A673 (cell line): Measurements from ENCODE around the gene PCDHGB4.

Source experiments
- CTCF ChIP-seq: fragments of 300-800, 200-600 bp; sonication (generic); conservative IDR thresholded peaks from 2 replicates; pipeline ENCODE4 v1.5.1; 2017; ENCODE audit warnings: low read depth, mild to moderate bottlenecking, antibody characterized with exemption, low read length, moderate library complexity, mixed read lengths
- EZH2 ChIP-seq: fragments of 200-600 bp; sonication (generic); IDR thresholded peaks from 2 replicates; pipeline ENCODE4 v1.6.1; 2017; ENCODE audit warnings: borderline replicate concordance, low read depth, mild to moderate bottlenecking, mixed read lengths, antibody characterized with exemption, low read length; ENCODE audit not compliant: poor library complexity, severe bottlenecking

- TF ChIP-seq CTCF (no peak), EZH2 (no peak)
These were observed 31.4 kb upstream of the PCDHGB4 start for GRCh38 chr5:141356133-141356532.
